GM18868 (cell line): Measurements from ENCODE around the gene CEACAM7.
"Not testable (repeated sequence)": the region's sequence is repeated elsewhere in the genome, so short reads cannot be mapped to it uniquely, and the experiment has no call there.

ENCODE experiments used
- ATAC-seq: cut with Tn5 transposase; IDR thresholded peaks from one replicate; pipeline ENCODE4 v1.9.1; 2021; ENCODE audit warnings: mild to moderate bottlenecking, moderate library complexity; ENCODE audit not compliant: unreplicated experiment

Gene CEACAM7

GRCh38 chr19:41688098-41688497, at the start of gene CEACAM7:
Gene CEACAM7 (minus strand): TSS chr19:41688270. CDS start chr19:41688165, 105 bp downstream.
- no peak for ATAC-seq

GRCh38 chr19:41735071-41735600, 47.1 kb upstream of the CEACAM7 start:
- no peak for ATAC-seq

- no peak for ATAC-seq
These were observed 46.5 kb upstream of the CEACAM7 start for GRCh38 chr19:41734585-41734984.

- no peak for ATAC-seq
These were observed 46.1 kb upstream of the CEACAM7 start for GRCh38 chr19:41734156-41734555.

- ATAC-seq, result no peak
These were observed 38.4 kb upstream of the CEACAM7 start for GRCh38 chr19:41726493-41726892.

- ATAC-seq, result no peak
These were observed 32.0 kb upstream of the CEACAM7 start for GRCh38 chr19:41720103-41720502.

GRCh38 chr19:41718761-41719160, 30.7 kb upstream of the CEACAM7 start:
- no peak for ATAC-seq

- ATAC-seq, result no peak
These were observed 26.5 kb upstream of the CEACAM7 start for GRCh38 chr19:41714598-41714997.

GRCh38 chr19:41711376-41712261, 23.5 kb upstream of the CEACAM7 start:
- no peak for ATAC-seq

- ATAC-seq, result no peak
These were observed 22.0 kb upstream of the CEACAM7 start for GRCh38 chr19:41709951-41710645.

- not testable (repeated sequence) for ATAC-seq
These were observed 21.4 kb upstream of the CEACAM7 start for GRCh38 chr19:41709516-41709915.

- ATAC-seq, result no peak
These were observed 20.4 kb upstream of the CEACAM7 start, which contains the start of gene CEACAM5 for GRCh38 chr19:41708481-41708880. Gene CEACAM5 (plus strand): TSS chr19:41708626. CDS start chr19:41708732, 106 bp downstream.

- no peak for ATAC-seq
These were observed 19.9 kb upstream of the CEACAM7 start for GRCh38 chr19:41707871-41708371.

- no peak for ATAC-seq
These were observed 19.4 kb upstream of the CEACAM7 start for GRCh38 chr19:41707502-41707812.

- ATAC-seq, result no peak
These were observed 18.9 kb upstream of the CEACAM7 start for GRCh38 chr19:41706741-41707501.

GRCh38 chr19:41705393-41706174, 17.5 kb upstream of the CEACAM7 start:
- no peak for ATAC-seq

GRCh38 chr19:41703602-41704293, 15.7 kb upstream of the CEACAM7 start:
- no peak for ATAC-seq

- no peak for ATAC-seq
These were observed 14.1 kb upstream of the CEACAM7 start for GRCh38 chr19:41702171-41702651.

GRCh38 chr19:41701401-41702075, 13.5 kb upstream of the CEACAM7 start:
- ATAC-seq, result no peak
